HL-60 (cell line): ENCODE data around the gene BTBD9.

Experiments used
- GABPA ChIP-seq: IDR thresholded peaks from 2 replicates; pipeline ENCODE4 v1.6.1; 2012; ENCODE audit warnings: low read depth
- POLR2AphosphoS5 ChIP-seq: IDR thresholded peaks from 2 replicates; pipeline ENCODE4 v1.6.1; 2012; ENCODE audit warnings: low read depth
- SPI1 ChIP-seq: IDR thresholded peaks from 2 replicates; pipeline ENCODE4 v1.6.1; 2012; ENCODE audit warnings: low read depth, mild to moderate bottlenecking, borderline replicate concordance
- TF ChIP-seq, protein P1 (sequence below): IDR thresholded peaks from one replicate; pipeline ENCODE4 v1.5.1; 2011; ENCODE audit warnings: low read length, control low read depth, inconsistent platforms; ENCODE audit not compliant: insufficient read depth
- TF ChIP-seq, protein P2 (sequence below): IDR thresholded peaks from 2 replicates; pipeline ENCODE4 v1.6.1; 2012; ENCODE audit warnings: low read depth; ENCODE audit not compliant: insufficient replicate concordance

DNA sequence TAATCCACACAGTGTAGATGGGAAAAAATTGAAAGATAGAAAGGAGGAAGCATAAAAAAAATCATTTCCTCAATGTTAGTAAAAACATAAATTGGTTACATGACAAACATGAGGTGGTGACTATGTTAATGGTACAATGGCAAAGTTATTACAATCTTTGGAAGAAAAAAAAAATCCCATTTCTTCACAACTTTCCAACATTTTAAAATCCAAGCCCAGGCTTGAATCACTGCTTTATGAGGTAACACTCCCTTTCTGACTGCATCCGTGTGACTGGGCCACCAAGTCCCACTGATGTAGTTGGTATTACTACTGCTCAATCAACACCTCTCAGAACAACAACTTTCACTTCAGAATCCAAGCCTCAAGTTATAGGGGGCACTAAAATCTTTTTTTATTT is 160.4 kb downstream of the BTBD9 start:
- TF ChIP-seq, protein P1, sequence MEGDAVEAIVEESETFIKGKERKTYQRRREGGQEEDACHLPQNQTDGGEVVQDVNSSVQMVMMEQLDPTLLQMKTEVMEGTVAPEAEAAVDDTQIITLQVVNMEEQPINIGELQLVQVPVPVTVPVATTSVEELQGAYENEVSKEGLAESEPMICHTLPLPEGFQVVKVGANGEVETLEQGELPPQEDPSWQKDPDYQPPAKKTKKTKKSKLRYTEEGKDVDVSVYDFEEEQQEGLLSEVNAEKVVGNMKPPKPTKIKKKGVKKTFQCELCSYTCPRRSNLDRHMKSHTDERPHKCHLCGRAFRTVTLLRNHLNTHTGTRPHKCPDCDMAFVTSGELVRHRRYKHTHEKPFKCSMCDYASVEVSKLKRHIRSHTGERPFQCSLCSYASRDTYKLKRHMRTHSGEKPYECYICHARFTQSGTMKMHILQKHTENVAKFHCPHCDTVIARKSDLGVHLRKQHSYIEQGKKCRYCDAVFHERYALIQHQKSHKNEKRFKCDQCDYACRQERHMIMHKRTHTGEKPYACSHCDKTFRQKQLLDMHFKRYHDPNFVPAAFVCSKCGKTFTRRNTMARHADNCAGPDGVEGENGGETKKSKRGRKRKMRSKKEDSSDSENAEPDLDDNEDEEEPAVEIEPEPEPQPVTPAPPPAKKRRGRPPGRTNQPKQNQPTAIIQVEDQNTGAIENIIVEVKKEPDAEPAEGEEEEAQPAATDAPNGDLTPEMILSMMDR: no peak
- TF ChIP-seq, protein P2, sequence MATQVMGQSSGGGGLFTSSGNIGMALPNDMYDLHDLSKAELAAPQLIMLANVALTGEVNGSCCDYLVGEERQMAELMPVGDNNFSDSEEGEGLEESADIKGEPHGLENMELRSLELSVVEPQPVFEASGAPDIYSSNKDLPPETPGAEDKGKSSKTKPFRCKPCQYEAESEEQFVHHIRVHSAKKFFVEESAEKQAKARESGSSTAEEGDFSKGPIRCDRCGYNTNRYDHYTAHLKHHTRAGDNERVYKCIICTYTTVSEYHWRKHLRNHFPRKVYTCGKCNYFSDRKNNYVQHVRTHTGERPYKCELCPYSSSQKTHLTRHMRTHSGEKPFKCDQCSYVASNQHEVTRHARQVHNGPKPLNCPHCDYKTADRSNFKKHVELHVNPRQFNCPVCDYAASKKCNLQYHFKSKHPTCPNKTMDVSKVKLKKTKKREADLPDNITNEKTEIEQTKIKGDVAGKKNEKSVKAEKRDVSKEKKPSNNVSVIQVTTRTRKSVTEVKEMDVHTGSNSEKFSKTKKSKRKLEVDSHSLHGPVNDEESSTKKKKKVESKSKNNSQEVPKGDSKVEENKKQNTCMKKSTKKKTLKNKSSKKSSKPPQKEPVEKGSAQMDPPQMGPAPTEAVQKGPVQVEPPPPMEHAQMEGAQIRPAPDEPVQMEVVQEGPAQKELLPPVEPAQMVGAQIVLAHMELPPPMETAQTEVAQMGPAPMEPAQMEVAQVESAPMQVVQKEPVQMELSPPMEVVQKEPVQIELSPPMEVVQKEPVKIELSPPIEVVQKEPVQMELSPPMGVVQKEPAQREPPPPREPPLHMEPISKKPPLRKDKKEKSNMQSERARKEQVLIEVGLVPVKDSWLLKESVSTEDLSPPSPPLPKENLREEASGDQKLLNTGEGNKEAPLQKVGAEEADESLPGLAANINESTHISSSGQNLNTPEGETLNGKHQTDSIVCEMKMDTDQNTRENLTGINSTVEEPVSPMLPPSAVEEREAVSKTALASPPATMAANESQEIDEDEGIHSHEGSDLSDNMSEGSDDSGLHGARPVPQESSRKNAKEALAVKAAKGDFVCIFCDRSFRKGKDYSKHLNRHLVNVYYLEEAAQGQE: no peak
- TF ChIP-seq POLR2AphosphoS5: no peak
- no peak for TF ChIP-seq GABPA
- TF ChIP-seq SPI1: no peak
